ENCODE measurements around the gene SYN1. TPM values are rescaled to one million over a fixed set of nuclear protein-coding genes. Genes with fewer than 3 reads are reported as not detected.

SYN1 gene
- total RNA-seq, 4 donors from 2014 or later: 0.22 to 0.36 TPM; not detected in 2

- H3K27ac ChIP-seq: peak overlapping the region in 2 of 4 donors; percentile 23 to 62
- no peak overlapping the region for H3K4me3 ChIP-seq
- intact Hi-C loops (cut with DNase I; ENCODE audit: low total_unique reads): no loop called here
- in situ Hi-C loops (cut with MboI; ENCODE audit: low sequenced_read_pairs in 4 of 4): no loop called here
- DNase-seq (no peak), ATAC-seq (no peak)
- H3K9me3 ChIP-seq: no peaks in the 10 kb centered on the region
- TF ChIP-seq CTCF (IDR thresholded peaks at IDR 0.05 in 4 of 5, conservative IDR thresholded peaks at IDR 0.05 in 1 of 5): no peak
- no peak for TF ChIP-seq POLR2A (IDR thresholded peaks at IDR 0.05)
- H3K36me3 ChIP-seq: no peaks in the 10 kb centered on the region
- H3K4me1 ChIP-seq: no peaks in the 10 kb centered on the region
- H3K27me3 ChIP-seq: no peaks in the 10 kb centered on the region
These were observed 36.3 kb downstream of the SYN1 start for GRCh38 chrX:47583240-47583861.

- H3K4me3 ChIP-seq: peak within 1 kb of the TSS; percentile 33 to 49 (median 34)
- no peaks in the 10 kb centered on the region for H3K36me3 ChIP-seq
- H3K27me3 ChIP-seq: no peaks in the 10 kb centered on the region
- in situ Hi-C loops (cut with MboI; ENCODE audit: low sequenced_read_pairs in 4 of 4): no loop called here
- intact Hi-C loops (cut with DNase I; ENCODE audit: low total_unique reads): no loop called here
- ATAC-seq: peak; percentile 75 to 82
- H3K9me3 ChIP-seq: no peaks in the 10 kb centered on the region
- TF ChIP-seq CTCF (IDR thresholded peaks at IDR 0.05 in 4 of 5, conservative IDR thresholded peaks at IDR 0.05 in 1 of 5) (no peak), POLR2A (IDR thresholded peaks at IDR 0.05) (peak in 1 of 2 donors; percentile 21)
- peak; percentile 60 to 76 for DNase-seq
- no peaks in the 10 kb centered on the region for H3K4me1 ChIP-seq
- H3K27ac ChIP-seq: peak within 1 kb of the TSS; percentile 25 to 63 (median 57)
These were observed 37.7 kb downstream of the SYN1 start, which contains the start of gene TIMP1 for GRCh38 chrX:47581731-47582647. TIMP1 (plus strand) TSS chrX:47582436; CDS start chrX:47583416, 980 bp downstream.

- intact Hi-C loops (cut with DNase I; ENCODE audit: low total_unique reads): no loop called here
- DNase-seq: no peak
These were observed 40.1 kb downstream of the SYN1 start for GRCh38 chrX:47579537-47579936.

GRCh38 chrX:47578692-47579091 is 41.0 kb downstream of the SYN1 start:
- Histone ChIP-seq H3K4me1 (no peaks in the 10 kb centered on the region), H3K36me3 (no peaks in the 10 kb centered on the region), H3K27ac (no peak overlapping the region), H3K4me3 (no peak overlapping the region), H3K9me3 (no peaks in the 10 kb centered on the region), H3K27me3 (no peaks in the 10 kb centered on the region)
- no peak for ATAC-seq
- no peak for TF ChIP-seq CTCF (IDR thresholded peaks at IDR 0.05 in 4 of 5, conservative IDR thresholded peaks at IDR 0.05 in 1 of 5)
- TF ChIP-seq POLR2A (IDR thresholded peaks at IDR 0.05): no peak
- in situ Hi-C loops (cut with MboI; ENCODE audit: low sequenced_read_pairs in 4 of 4): no loop called here
- intact Hi-C loops (cut with DNase I; ENCODE audit: low total_unique reads): no loop called here
- DNase-seq: no peak

More at GRCh38 chrX:47579537-47579936, 40.1 kb downstream of the SYN1 start:
- Histone ChIP-seq H3K9me3 (no peaks in the 10 kb centered on the region), H3K27me3 (no peaks in the 10 kb centered on the region), H3K4me3 (no peak overlapping the region), H3K27ac (no peak overlapping the region), H3K4me1 (no peaks in the 10 kb centered on the region), H3K36me3 (no peaks in the 10 kb centered on the region)
- TF ChIP-seq CTCF (IDR thresholded peaks at IDR 0.05 in 4 of 5, conservative IDR thresholded peaks at IDR 0.05 in 1 of 5) (no peak), POLR2A (IDR thresholded peaks at IDR 0.05) (no peak)
- no peak for ATAC-seq
- in situ Hi-C loops (cut with MboI; ENCODE audit: low sequenced_read_pairs in 4 of 4): no loop called here
